ENCODE results near the gene LZTR1. TPM values are rescaled to one million over a fixed set of nuclear protein-coding genes. Genes with fewer than 3 reads are reported as not detected.

LZTR1 gene
- polyA plus RNA-seq, 1 of the 3 experiments (the other 2 are of a cell fraction), result 37.7 TPM

DNA sequence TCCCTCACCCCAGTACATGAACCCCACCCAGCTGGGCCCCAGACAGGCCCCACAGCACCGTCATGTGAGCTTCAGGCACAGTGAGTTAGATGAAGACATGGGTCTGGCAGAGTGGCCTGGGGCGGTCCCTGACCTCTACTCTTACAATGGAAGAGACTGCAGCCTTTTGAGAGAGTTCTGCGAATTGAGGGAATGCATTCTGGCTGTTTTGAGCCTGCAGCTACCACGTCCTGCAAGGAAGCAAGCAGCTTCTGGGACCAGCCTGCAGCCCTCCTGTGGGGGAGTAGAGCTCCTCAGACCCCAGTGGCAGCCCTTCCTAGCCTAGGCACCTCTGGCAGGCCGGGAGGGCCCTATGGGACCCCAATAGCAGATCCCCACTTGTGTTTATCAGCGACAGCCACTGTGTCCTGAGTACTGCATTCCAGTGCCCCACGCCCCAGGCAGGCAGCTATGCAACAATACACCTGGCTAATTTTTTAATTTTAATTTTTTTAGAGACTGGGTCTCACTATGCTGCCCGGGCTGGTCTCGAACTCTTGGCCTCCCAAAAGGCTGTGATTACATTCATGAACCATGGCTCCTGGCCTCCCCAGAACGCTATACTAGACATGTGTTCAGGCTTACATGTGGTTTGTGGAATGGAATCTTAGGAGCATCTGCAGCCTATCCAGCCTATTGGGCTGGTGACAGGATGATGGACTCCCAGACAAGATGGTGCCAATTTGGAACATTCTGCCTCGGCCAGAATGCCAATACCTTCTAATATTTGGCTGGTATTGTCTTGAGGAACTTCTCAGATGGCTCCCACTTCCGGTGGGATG lies 51.0 kb downstream of the LZTR1 start:
- no peaks in the 10 kb centered on the region for H4K20me1 ChIP-seq (ENCODE audit: insufficient read depth)
- no peak for DNase-seq
- ChIA-PET CTCF (interaction anchor here (0.6 to 1.1 kb wide), 4 partner anchors 12 to 301 kb away, joined by 3 read pairs; no protein-coding TSS in a partner anchor), POLR2A (no interaction called here)
- WGBS (ENCODE audit: low lambda C conversion rate), result 76% methylated on average over 8 of the region's 12 CpGs
- no peak overlapping the region for H3K27ac ChIP-seq (ENCODE audit: low read depth in 2 of 2, low read length in 1 of 2)
- no peaks in the 10 kb centered on the region for H3K9me2 ChIP-seq
- no peaks in the 10 kb centered on the region for H3K9me3 ChIP-seq
- no peak overlapping the region for H3K4me2 ChIP-seq
- H2AFZ ChIP-seq (ENCODE audit: low read depth), result no peak overlapping the region
- no peak overlapping the region for H3K4me3 ChIP-seq (ENCODE audit: low read depth in 2 of 2, low read length in 1 of 2)
- peaks cover 5% of the 10 kb centered on the region for H3F3A ChIP-seq (replicated peaks; ENCODE audit: insufficient read depth)
- H3K4me1 ChIP-seq (ENCODE audit: control insufficient read depth in 1 of 2, insufficient read depth in 2 of 2, low read depth in 1 of 2, low read length in 1 of 2), result peaks cover 2 to 8% of the 10 kb centered on the region in 2 experiments; a peak in 2 of 4 replicates
- H3K36me3 ChIP-seq (replicated peaks in 1 of 2; ENCODE audit: control insufficient read depth in 1 of 2, insufficient read depth in 2 of 2, low read length in 1 of 2), result no peaks in the 10 kb centered on the region
- H3K27me3 ChIP-seq (ENCODE audit: insufficient read depth), result no peaks in the 10 kb centered on the region
- TF ChIP-seq, protein P1, sequence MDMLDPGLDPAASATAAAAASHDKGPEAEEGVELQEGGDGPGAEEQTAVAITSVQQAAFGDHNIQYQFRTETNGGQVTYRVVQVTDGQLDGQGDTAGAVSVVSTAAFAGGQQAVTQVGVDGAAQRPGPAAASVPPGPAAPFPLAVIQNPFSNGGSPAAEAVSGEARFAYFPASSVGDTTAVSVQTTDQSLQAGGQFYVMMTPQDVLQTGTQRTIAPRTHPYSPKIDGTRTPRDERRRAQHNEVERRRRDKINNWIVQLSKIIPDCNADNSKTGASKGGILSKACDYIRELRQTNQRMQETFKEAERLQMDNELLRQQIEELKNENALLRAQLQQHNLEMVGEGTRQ (IDR thresholded peaks at IDR 0.05; ENCODE audit: borderline replicate concordance, low read depth, low read length), result no peak
- TF ChIP-seq EZH2phosphoT487 (IDR thresholded peaks at IDR 0.05; ENCODE audit: borderline replicate concordance, low read depth), result no peak
- no peak for TF ChIP-seq YY1 (IDR thresholded peaks at IDR 0.05; ENCODE audit: low read depth)
- TF ChIP-seq RAD21 (IDR thresholded peaks at IDR 0.05; ENCODE audit: low read length), result no peak
- no peak for TF ChIP-seq ELF1 (IDR thresholded peaks at IDR 0.05)
- no peak for TF ChIP-seq SIN3A (IDR thresholded peaks at IDR 0.05; ENCODE audit: borderline replicate concordance, low read depth, low read length)
- TF ChIP-seq, protein P2, sequence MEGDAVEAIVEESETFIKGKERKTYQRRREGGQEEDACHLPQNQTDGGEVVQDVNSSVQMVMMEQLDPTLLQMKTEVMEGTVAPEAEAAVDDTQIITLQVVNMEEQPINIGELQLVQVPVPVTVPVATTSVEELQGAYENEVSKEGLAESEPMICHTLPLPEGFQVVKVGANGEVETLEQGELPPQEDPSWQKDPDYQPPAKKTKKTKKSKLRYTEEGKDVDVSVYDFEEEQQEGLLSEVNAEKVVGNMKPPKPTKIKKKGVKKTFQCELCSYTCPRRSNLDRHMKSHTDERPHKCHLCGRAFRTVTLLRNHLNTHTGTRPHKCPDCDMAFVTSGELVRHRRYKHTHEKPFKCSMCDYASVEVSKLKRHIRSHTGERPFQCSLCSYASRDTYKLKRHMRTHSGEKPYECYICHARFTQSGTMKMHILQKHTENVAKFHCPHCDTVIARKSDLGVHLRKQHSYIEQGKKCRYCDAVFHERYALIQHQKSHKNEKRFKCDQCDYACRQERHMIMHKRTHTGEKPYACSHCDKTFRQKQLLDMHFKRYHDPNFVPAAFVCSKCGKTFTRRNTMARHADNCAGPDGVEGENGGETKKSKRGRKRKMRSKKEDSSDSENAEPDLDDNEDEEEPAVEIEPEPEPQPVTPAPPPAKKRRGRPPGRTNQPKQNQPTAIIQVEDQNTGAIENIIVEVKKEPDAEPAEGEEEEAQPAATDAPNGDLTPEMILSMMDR (IDR thresholded peaks at IDR 0.05), result no peak
- no peak for TF ChIP-seq POLR2AphosphoS5 (IDR thresholded peaks at IDR 0.05; ENCODE audit: low read depth, low read length)
- TF ChIP-seq, protein P3, sequence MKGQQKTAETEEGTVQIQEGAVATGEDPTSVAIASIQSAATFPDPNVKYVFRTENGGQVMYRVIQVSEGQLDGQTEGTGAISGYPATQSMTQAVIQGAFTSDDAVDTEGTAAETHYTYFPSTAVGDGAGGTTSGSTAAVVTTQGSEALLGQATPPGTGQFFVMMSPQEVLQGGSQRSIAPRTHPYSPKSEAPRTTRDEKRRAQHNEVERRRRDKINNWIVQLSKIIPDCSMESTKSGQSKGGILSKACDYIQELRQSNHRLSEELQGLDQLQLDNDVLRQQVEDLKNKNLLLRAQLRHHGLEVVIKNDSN (IDR thresholded peaks at IDR 0.05; ENCODE audit: borderline replicate concordance, low read depth), result no peak
- TF ChIP-seq JUND (IDR thresholded peaks at IDR 0.05), result no peak
- no peak for TF ChIP-seq NFIC (IDR thresholded peaks at IDR 0.05; ENCODE audit: borderline replicate concordance)
- TF ChIP-seq NRF1 (IDR thresholded peaks at IDR 0.05; ENCODE audit: low read depth, low read length), result no peak
- no peaks in the 10 kb centered on the region for H3K79me2 ChIP-seq (ENCODE audit: insufficient read depth)
- H3K9ac ChIP-seq, result no peak overlapping the region

DNA sequence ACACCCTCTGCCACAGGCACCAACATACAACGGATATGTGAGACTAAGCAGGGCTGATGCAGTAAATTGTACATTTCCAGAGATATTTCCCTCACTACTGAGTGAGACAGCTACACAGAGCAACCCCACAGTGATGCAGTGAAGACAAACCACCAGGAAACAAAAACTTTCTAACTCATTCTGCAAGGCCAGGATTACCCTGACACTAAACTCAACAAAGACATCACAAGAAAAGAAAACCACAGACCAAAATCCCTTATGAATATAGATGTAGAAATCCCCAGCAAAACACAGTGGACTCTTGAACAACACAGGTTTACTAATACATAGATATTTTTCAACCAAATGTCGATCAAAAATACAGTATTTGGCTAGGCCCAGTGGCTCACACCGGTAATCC lies 51.8 kb downstream of the LZTR1 start:
- Histone ChIP-seq H4K20me1 (ENCODE audit: insufficient read depth) (no peaks in the 10 kb centered on the region), H3F3A (replicated peaks; ENCODE audit: insufficient read depth) (peaks cover 11% of the 10 kb centered on the region), H3K36me3 (replicated peaks in 1 of 2; ENCODE audit: control insufficient read depth in 1 of 2, insufficient read depth in 2 of 2, low read length in 1 of 2) (no peaks in the 10 kb centered on the region), H3K9ac (no peak overlapping the region), H3K4me3 (ENCODE audit: low read depth in 2 of 2, low read length in 1 of 2) (no peak overlapping the region), H3K79me2 (ENCODE audit: insufficient read depth) (no peaks in the 10 kb centered on the region), H3K4me1 (ENCODE audit: control insufficient read depth in 1 of 2, insufficient read depth in 2 of 2, low read depth in 1 of 2, low read length in 1 of 2) (peaks cover 8% of the 10 kb centered on the region in 2 experiments; a peak in 2 of 4 replicates), H3K9me2 (no peaks in the 10 kb centered on the region), H2AFZ (ENCODE audit: low read depth) (no peak overlapping the region), H3K27me3 (ENCODE audit: insufficient read depth) (no peaks in the 10 kb centered on the region), H3K4me2 (no peak overlapping the region), H3K27ac (ENCODE audit: low read depth in 2 of 2, low read length in 1 of 2) (no peak overlapping the region), H3K9me3 (no peaks in the 10 kb centered on the region)
- no peak for DNase-seq
- POLR2A ChIA-PET, result no interaction called here
- CTCF ChIA-PET, result interaction anchor here (1.0 kb wide), 1 partner anchor 13 kb away, joined by 3 read pairs; no protein-coding TSS in a partner anchor
- 76% methylated on average over 3 of the region's 3 CpGs for WGBS (ENCODE audit: low lambda C conversion rate)
- TF ChIP-seq NRF1 (IDR thresholded peaks at IDR 0.05; ENCODE audit: low read depth, low read length), result no peak
- TF ChIP-seq FOSL2 (IDR thresholded peaks at IDR 0.05; ENCODE audit: borderline replicate concordance, low read depth), result no peak
- TF ChIP-seq GATA2 (CRISPR knock-in tag; IDR thresholded peaks at IDR 0.05), result no peak
- no peak for TF ChIP-seq SMC3 (IDR thresholded peaks at IDR 0.05; ENCODE audit: low read depth, low read length)
- no peak for TF ChIP-seq RXRA (IDR thresholded peaks at IDR 0.05; ENCODE audit: borderline replicate concordance, low read depth)
- TF ChIP-seq, protein P4, sequence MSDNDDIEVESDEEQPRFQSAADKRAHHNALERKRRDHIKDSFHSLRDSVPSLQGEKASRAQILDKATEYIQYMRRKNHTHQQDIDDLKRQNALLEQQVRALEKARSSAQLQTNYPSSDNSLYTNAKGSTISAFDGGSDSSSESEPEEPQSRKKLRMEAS (IDR thresholded peaks at IDR 0.05; ENCODE audit: low read depth), result no peak
- no peak for TF ChIP-seq ELF1 (IDR thresholded peaks at IDR 0.05)
- TF ChIP-seq, protein P5, sequence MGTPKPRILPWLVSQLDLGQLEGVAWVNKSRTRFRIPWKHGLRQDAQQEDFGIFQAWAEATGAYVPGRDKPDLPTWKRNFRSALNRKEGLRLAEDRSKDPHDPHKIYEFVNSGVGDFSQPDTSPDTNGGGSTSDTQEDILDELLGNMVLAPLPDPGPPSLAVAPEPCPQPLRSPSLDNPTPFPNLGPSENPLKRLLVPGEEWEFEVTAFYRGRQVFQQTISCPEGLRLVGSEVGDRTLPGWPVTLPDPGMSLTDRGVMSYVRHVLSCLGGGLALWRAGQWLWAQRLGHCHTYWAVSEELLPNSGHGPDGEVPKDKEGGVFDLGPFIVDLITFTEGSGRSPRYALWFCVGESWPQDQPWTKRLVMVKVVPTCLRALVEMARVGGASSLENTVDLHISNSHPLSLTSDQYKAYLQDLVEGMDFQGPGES (IDR thresholded peaks at IDR 0.05; ENCODE audit: low read depth, low read length), result no peak
- TF ChIP-seq, protein P2 (IDR thresholded peaks at IDR 0.05), result no peak
- no peak for TF ChIP-seq NFIC (IDR thresholded peaks at IDR 0.05; ENCODE audit: borderline replicate concordance)
- no peak for TF ChIP-seq YY1 (IDR thresholded peaks at IDR 0.05; ENCODE audit: low read depth)
- TF ChIP-seq RCOR1 (IDR thresholded peaks at IDR 0.05; ENCODE audit: low read length), result no peak
- no peak for TF ChIP-seq EZH2phosphoT487 (IDR thresholded peaks at IDR 0.05; ENCODE audit: borderline replicate concordance, low read depth)

All from SK-N-SH (cell line).